Measurements from ENCODE around the gene HSFX2. TPM values are rescaled to one million over a fixed set of nuclear protein-coding genes. Genes with fewer than 3 reads are reported as not detected.
"Not testable (repeated sequence)": the region's sequence is repeated elsewhere in the genome, so short reads cannot be mapped to it uniquely, and the experiment has no call there.

Gene HSFX2, protein sequence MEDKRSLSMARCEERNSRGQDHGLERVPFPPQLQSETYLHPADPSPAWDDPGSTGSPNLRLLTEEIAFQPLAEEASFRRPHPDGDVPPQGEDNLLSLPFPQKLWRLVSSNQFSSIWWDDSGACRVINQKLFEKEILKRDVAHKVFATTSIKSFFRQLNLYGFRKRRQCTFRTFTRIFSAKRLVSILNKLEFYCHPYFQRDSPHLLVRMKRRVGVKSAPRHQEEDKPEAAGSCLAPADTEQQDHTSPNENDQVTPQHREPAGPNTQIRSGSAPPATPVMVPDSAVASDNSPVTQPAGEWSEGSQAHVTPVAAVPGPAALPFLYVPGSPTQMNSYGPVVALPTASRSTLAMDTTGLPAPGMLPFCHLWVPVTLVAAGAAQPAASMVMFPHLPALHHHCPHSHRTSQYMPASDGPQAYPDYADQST
- total RNA-seq (not detected), polyA plus RNA-seq (under 1 TPM in 1 of 3 donors, not detected in 2; 0.39 TPM)

DNA sequence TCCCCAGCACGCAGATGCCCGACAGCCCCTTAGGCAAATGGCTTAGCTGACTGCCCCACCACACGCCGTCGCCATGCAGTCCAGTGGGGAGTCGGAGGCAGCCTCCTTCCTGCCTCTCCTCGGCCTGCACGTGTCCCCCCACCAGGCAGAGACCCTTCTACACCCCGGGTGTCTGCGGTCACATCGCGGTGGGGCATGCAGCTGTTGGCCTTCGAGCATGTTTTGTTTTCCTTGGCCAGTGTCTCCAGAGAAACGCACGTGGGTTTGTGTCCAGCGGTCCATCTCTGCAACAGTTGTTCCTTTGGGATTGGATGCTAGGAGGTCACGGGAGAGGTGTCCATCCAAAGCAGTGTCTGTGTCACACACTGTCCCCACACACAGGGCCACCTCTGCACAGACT is at the start of gene HSFX2:
HSFX2 (minus strand) TSS at position 101 of the 400 bp plus-strand sequence. CDS start 614 bp downstream, outside the sequence.
- H3K27me3 ChIP-seq; H3K36me3 ChIP-seq; H3K9me3 ChIP-seq; H3K27ac ChIP-seq; H3K4me1 ChIP-seq; H3K4me3 ChIP-seq; DNase-seq; intact Hi-C loops (cut with DNase I): not testable (repeated sequence)
- no CpG with 5 or more reads among the region's 17 CpGs for WGBS, 2 donors

GRCh38 chrX:149643496-149643895 is 48.4 kb upstream of the HSFX2 start:
- Histone ChIP-seq H3K9me3 (no peaks in the 10 kb centered on the region), H3K27ac (no peak overlapping the region), H3K36me3 (no peaks in the 10 kb centered on the region), H3K27me3 (no peaks in the 10 kb centered on the region), H3K4me1 (no peaks in the 10 kb centered on the region), H3K4me3 (no peak overlapping the region)
- WGBS, 2 donors = 73 to 76% methylated on average over 4 of the region's 4 CpGs
- no peak for DNase-seq
- TF ChIP-seq POLR2AphosphoS5 (IDR thresholded peaks at IDR 0.05) (no peak), POLR2A (IDR thresholded peaks at IDR 0.05) (no peak), EP300 (IDR thresholded peaks at IDR 0.05) (no peak)
- intact Hi-C loops (cut with DNase I) = no loop called here

GRCh38 chrX:149641835-149642234 is 46.7 kb upstream of the HSFX2 start:
- TF ChIP-seq, protein P1, sequence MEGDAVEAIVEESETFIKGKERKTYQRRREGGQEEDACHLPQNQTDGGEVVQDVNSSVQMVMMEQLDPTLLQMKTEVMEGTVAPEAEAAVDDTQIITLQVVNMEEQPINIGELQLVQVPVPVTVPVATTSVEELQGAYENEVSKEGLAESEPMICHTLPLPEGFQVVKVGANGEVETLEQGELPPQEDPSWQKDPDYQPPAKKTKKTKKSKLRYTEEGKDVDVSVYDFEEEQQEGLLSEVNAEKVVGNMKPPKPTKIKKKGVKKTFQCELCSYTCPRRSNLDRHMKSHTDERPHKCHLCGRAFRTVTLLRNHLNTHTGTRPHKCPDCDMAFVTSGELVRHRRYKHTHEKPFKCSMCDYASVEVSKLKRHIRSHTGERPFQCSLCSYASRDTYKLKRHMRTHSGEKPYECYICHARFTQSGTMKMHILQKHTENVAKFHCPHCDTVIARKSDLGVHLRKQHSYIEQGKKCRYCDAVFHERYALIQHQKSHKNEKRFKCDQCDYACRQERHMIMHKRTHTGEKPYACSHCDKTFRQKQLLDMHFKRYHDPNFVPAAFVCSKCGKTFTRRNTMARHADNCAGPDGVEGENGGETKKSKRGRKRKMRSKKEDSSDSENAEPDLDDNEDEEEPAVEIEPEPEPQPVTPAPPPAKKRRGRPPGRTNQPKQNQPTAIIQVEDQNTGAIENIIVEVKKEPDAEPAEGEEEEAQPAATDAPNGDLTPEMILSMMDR (IDR thresholded peaks at IDR 0.05) = no peak
- no peak for TF ChIP-seq POLR2A (IDR thresholded peaks at IDR 0.05)
- Histone ChIP-seq H3K27me3 (no peaks in the 10 kb centered on the region), H3K9me3 (no peaks in the 10 kb centered on the region), H3K27ac (no peak overlapping the region), H3K36me3 (no peaks in the 10 kb centered on the region), H3K4me3 (no peak overlapping the region), H3K4me1 (no peaks in the 10 kb centered on the region)
- DNase-seq = no peak
- 23 to 58% methylated on average over 2 of the region's 2 CpGs for WGBS, 2 donors
- intact Hi-C loops (cut with DNase I) = no loop called here

DNA sequence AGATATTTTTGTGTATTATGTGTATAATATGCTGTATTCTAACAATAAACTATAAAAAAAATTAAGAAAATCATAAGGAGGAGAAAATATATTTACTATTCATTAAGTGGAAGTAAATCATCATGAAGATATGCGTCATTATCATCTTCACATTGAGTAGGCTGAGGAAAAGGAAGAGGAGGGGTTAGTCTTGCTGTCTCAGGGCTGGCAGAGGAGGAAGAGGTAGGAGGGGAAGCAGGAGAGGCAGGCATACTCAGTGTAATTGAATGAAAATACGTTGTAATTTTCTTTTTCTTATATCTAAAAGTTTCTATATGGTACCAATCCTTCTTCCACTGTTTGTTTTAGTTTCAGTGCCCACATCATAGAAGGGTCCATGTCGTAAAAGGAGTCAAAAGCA is 46.3 kb upstream of the HSFX2 start:
- whole genome bisulfite sequencing, 2 donors = 51 to 63% methylated on average over 3 of the region's 3 CpGs

DNA sequence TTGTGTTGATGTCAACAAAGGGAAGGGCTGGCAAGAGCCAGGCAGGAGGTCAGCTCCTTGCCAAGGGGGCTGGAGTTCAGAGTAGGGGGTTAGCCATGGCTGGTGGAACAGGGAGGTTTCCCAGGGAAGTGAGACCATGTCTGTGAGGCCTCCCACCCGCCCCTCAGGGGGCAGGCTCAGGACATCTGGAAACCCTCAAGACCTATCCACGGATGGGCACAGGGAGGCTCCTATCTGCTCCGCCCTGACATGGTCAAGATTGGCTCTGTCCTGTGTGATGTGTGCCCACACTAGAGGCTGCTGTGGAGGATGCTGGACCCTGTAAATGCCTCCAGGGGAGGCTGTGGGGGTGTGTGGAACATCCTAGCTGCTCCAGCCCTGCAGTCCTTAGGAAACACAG is 44.5 kb upstream of the HSFX2 start:
- Histone ChIP-seq H3K36me3 (no peaks in the 10 kb centered on the region), H3K4me1 (no peaks in the 10 kb centered on the region), H3K9me3 (no peaks in the 10 kb centered on the region), H3K4me3 (no peak overlapping the region), H3K27ac (no peak overlapping the region), H3K27me3 (no peaks in the 10 kb centered on the region)
- intact Hi-C loops (cut with DNase I) = no loop called here
- DNase-seq = no peak
- WGBS, 2 donors = 84 to 88% methylated on average over 3 of the region's 3 CpGs
- TF ChIP-seq POLR2A (IDR thresholded peaks at IDR 0.05) (no peak), POLR2AphosphoS5 (IDR thresholded peaks at IDR 0.05) (no peak), EP300 (IDR thresholded peaks at IDR 0.05) (no peak)
- TF ChIP-seq, protein P1 (IDR thresholded peaks at IDR 0.05) = no peak

More for the DNA sequence above, 46.3 kb upstream of the HSFX2 start:
- H3K4me3 ChIP-seq = no peak overlapping the region
- no peak for DNase-seq
- intact Hi-C loops (cut with DNase I) = no loop called here
- H3K36me3 ChIP-seq = no peaks in the 10 kb centered on the region
- H3K27me3 ChIP-seq = no peaks in the 10 kb centered on the region
- H3K27ac ChIP-seq = no peak overlapping the region
- TF ChIP-seq POLR2A (IDR thresholded peaks at IDR 0.05) (no peak), POLR2AphosphoS5 (IDR thresholded peaks at IDR 0.05) (no peak), EP300 (IDR thresholded peaks at IDR 0.05) (no peak)
- TF ChIP-seq, protein P1 (IDR thresholded peaks at IDR 0.05) = no peak
- no peaks in the 10 kb centered on the region for H3K4me1 ChIP-seq
- no peaks in the 10 kb centered on the region for H3K9me3 ChIP-seq

- intact Hi-C loops (cut with DNase I) = no loop called here
- no peak for TF ChIP-seq POLR2A (IDR thresholded peaks at IDR 0.05)
- TF ChIP-seq, protein P1 (IDR thresholded peaks at IDR 0.05) = no peak
- TF ChIP-seq EP300 (IDR thresholded peaks at IDR 0.05) = no peak
- no peak overlapping the region for H3K4me3 ChIP-seq
Observed at GRCh38 chrX:149638860-149639259, 43.7 kb upstream of the HSFX2 start.

More at GRCh38 chrX:149638860-149639259, 43.7 kb upstream of the HSFX2 start:
- H3K9me3 ChIP-seq = no peaks in the 10 kb centered on the region
- no peaks in the 10 kb centered on the region for H3K4me1 ChIP-seq
- no peaks in the 10 kb centered on the region for H3K36me3 ChIP-seq
- no peaks in the 10 kb centered on the region for H3K27me3 ChIP-seq
- DNase-seq = no peak
- H3K27ac ChIP-seq = no peak overlapping the region
